Measurements from ENCODE around the gene IGSF8.

GRCh38 chr1:160101037-160101716, 2.8 kb upstream of the IGSF8 start:
- no peak for TF ChIP-seq POLR2AphosphoS5 (IDR thresholded peaks at IDR 0.05; ENCODE audit: borderline replicate concordance, low read depth, low read length)
- TF ChIP-seq EZH2 (IDR thresholded peaks at IDR 0.05): no peak

All from SK-N-MC (cell line).